ENCODE results near the gene BOK. TPM values are rescaled to one million over a fixed set of nuclear protein-coding genes. Genes with fewer than 3 reads are reported as not detected.

BOK gene
- total and polyA plus RNA-seq, 4 donors: 11.3 to 82.1 (median 44.0) TPM

- Histone ChIP-seq H3K4me3 (ENCODE audit: low read depth in 1 of 3, low read length in 3 of 3) (no peak overlapping the region), H3K27ac (ENCODE audit: low read depth in 1 of 2, low read length in 2 of 2) (no peak overlapping the region), H3K27me3 (ENCODE audit: control insufficient read depth in 4 of 4, insufficient read depth in 4 of 4, low read length in 3 of 4) (no peaks in the 10 kb centered on the region), H3K36me3 (ENCODE audit: control insufficient read depth in 4 of 4, insufficient read depth in 3 of 4, low read depth in 1 of 4, low read length in 3 of 4) (peaks cover 0 to 2% (median 0%) of the 10 kb centered on the region in 4 donors), H3K9ac (ENCODE audit: low read depth in 1 of 2, low read length in 2 of 2) (no peak overlapping the region), H3K4me1 (ENCODE audit: control insufficient read depth in 4 of 4, insufficient read depth in 4 of 4, low read length in 3 of 4) (peaks cover 6 to 19% (median 11%) of the 10 kb centered on the region in 4 donors), H3K9me3 (ENCODE audit: control insufficient read depth in 4 of 4, low read length in 3 of 4) (no peaks in the 10 kb centered on the region)
- 96% methylated on average over 6 of the region's 6 CpGs for WGBS
- no peak for TF ChIP-seq TAF1 (conservative IDR thresholded peaks at IDR 0.05)
- TF ChIP-seq CTCF (IDR thresholded peaks at IDR 0.05; ENCODE audit: low read depth, low read length, missing input control): no peak
- DNase-seq (ENCODE audit: low spot score): no peak
Measured at GRCh38 chr2:241620419-241620769, 61.8 kb downstream of the BOK start.

Small RNA genes within 50 kb of the gene (small RNA-seq; reads per million reads assigned to genes)
- gene RNA5SP122: not detected

Other genes starting within 250 kb of the BOK start
- gene HDLBP, start 243.1 kb upstream of the BOK start, total RNA-seq: 100 to 1,000 TPM; 259 to 580 TPM
- 100 to 1,000 TPM; 219 to 257 TPM for gene HDLBP, start 243.1 kb upstream of the BOK start, polyA plus RNA-seq
- 100 to 1,000 TPM; 119 to 147 TPM for gene SEPTIN2, start 242.8 kb upstream of the BOK start, total RNA-seq
- 10 to 100 TPM; 63.7 to 75.1 TPM for gene SEPTIN2, start 242.8 kb upstream of the BOK start, polyA plus RNA-seq
- 10 to 100 TPM; 17.8 to 30.9 TPM for gene FARP2, start 202.5 kb upstream of the BOK start, total RNA-seq
- gene FARP2, start 202.5 kb upstream of the BOK start, polyA plus RNA-seq: 10 to 100 TPM in 1 of 2 donors, 1 to 10 TPM in 1; 5.8 to 10.7 TPM
- gene STK25, start 50.2 kb upstream of the BOK start, total RNA-seq: 10 to 100 TPM; 70.3 to 85.6 TPM
- gene STK25, start 50.2 kb upstream of the BOK start, polyA plus RNA-seq: 10 to 100 TPM; 43.4 to 64.3 TPM
- 10 to 100 TPM; 16.8 to 20.5 TPM for gene THAP4, start 78.4 kb downstream of the BOK start, total RNA-seq
- gene THAP4, start 78.4 kb downstream of the BOK start, polyA plus RNA-seq: 10 to 100 TPM; 24.8 to 33.1 TPM
- 10 to 100 TPM; 31.0 to 50.3 TPM for gene ATG4B, start 78.9 kb downstream of the BOK start, total RNA-seq
- gene ATG4B, start 78.9 kb downstream of the BOK start, polyA plus RNA-seq: 10 to 100 TPM; 31.4 to 44.0 TPM
- 10 to 100 TPM in 1 of 2 donors, 1 to 10 TPM in 1; 5.5 to 17.0 TPM for gene DTYMK, start 128.1 kb downstream of the BOK start, total RNA-seq
- gene DTYMK, start 128.1 kb downstream of the BOK start, polyA plus RNA-seq: 10 to 100 TPM; 12.0 to 17.7 TPM
- gene ING5, start 143.3 kb downstream of the BOK start, total RNA-seq: 10 to 100 TPM; 20.0 to 24.2 TPM
- 1 to 10 TPM; 7.2 to 7.8 TPM for gene ING5, start 143.3 kb downstream of the BOK start, polyA plus RNA-seq
- 10 to 100 TPM in 1 of 2 donors, 1 to 10 TPM in 1; 7.4 to 25.0 TPM for gene D2HGDH, start 175.9 kb downstream of the BOK start, total RNA-seq
- gene D2HGDH, start 175.9 kb downstream of the BOK start, polyA plus RNA-seq: 10 to 100 TPM in 1 of 2 donors, 1 to 10 TPM in 1; 6.4 to 19.7 TPM
- gene GAL3ST2, start 218.1 kb downstream of the BOK start, total RNA-seq: under 1 TPM; 0.23 to 0.33 TPM
- gene GAL3ST2, start 218.1 kb downstream of the BOK start, polyA plus RNA-seq: under 1 TPM in 1 of 2 donors, not detected in 1; 0.03 TPM

All from liver (tissue), 10 donors.